ENCODE data around the gene SPIN1.

Gene SPIN1

DNA sequence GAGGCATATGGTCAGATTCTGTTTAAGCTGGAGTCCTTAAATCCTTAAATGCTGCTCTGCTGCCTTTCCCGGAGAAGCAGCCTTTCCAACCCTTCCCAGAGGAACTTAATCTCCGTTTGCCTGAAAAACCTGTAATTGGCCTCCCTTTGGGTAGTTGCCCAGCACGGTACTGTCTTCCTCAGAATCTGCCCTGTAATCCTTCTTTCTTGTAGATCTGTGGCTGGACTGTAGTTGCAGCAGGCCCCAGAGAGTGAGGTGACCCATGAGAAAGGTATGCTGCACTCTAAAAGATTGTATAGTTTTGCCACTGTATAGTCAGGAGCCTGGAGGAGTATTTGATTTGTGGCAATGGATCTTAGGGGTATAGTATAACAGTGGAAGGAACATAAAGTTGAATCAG is 11.7 kb downstream of the SPIN1 start:
- H3K27ac ChIP-seq = no peak overlapping the region
- TF ChIP-seq, protein P1, sequence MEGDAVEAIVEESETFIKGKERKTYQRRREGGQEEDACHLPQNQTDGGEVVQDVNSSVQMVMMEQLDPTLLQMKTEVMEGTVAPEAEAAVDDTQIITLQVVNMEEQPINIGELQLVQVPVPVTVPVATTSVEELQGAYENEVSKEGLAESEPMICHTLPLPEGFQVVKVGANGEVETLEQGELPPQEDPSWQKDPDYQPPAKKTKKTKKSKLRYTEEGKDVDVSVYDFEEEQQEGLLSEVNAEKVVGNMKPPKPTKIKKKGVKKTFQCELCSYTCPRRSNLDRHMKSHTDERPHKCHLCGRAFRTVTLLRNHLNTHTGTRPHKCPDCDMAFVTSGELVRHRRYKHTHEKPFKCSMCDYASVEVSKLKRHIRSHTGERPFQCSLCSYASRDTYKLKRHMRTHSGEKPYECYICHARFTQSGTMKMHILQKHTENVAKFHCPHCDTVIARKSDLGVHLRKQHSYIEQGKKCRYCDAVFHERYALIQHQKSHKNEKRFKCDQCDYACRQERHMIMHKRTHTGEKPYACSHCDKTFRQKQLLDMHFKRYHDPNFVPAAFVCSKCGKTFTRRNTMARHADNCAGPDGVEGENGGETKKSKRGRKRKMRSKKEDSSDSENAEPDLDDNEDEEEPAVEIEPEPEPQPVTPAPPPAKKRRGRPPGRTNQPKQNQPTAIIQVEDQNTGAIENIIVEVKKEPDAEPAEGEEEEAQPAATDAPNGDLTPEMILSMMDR (conservative IDR thresholded peaks at IDR 0.05) = no peak

DNA sequence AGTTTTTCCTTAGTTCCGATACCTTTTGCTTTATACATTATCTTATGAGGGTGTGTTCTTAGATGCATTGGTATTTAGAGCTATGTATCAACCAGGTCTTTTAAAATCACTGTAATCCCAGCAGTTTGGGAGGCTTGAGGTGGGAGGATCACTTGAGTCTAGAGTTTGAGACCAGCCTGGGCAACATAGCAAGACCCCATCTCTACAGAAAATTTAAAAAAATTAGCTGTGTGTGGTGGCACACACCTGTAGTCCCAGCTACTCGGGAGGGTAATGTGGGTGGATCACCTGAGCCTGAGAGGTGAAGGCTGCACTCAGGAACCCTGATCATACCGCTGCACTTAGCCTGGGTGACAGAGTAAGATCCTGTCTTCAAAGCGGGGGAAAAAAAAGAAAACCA is 15.1 kb downstream of the SPIN1 start:
- H3K27ac ChIP-seq = no peak overlapping the region
- TF ChIP-seq, protein P1 (conservative IDR thresholded peaks at IDR 0.05) = no peak

DNA sequence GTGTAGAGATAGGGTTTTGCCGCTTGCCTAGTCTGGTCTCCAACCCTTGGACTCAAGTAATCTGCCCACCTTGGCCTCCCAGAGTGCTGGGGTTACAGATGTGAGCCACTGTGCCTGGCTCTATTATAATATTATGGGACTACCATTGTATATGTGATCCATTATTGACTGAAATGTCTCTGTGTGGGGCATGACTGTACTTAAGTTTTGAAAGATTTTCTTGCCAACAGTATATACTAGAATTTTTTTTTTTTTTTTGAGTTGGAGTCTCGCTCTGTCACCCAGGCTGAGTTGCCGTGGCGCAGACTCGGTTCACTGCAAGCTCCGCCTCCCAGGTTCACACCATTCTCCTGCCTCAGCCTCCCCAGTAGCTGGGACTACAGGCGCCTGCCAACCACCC is 17.8 kb downstream of the SPIN1 start:
- H3K27ac ChIP-seq = no peak overlapping the region
- TF ChIP-seq, protein P1 (conservative IDR thresholded peaks at IDR 0.05) = no peak

DNA sequence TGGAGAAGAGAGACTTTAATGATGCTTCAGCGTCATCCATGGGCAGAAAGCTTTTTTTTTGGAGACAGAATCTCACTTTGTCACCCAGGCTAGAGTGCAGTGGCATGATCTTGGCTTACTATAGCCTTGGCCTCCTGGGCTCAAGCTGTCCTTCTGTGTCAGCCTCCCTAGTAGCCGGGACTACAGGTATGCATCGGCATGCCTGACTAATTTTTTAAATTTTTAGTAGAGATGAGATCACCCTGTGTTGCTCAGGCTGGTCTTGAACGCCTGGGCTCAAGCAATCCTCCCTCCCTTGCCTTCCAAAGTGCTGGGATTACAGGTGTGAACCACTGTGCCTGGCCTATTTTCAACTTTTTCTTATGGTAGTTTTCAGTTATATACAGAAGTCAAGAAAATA is 23.2 kb downstream of the SPIN1 start:
- H3K27ac ChIP-seq = no peak overlapping the region

DNA sequence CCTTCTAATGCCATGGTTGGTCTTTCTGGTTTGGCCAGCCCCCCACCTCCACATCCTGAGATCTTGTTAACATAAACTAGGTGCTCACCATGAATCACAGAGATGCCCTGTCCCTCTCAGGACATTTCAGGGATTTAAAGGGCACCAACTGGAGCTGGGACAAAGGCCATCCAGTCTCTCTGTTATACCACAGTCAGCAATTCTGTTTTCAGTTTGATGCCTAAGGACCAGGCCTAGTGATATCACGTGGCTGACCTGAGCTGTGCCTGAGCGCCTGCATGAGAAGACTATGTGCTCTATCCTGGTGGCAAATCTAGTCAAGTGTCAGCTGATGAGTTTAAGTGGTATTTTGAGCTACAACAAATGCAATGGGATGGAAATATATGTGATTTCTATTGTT is 26.1 kb downstream of the SPIN1 start:
- H3K27ac ChIP-seq = no peak overlapping the region

More for the DNA sequence above, 23.2 kb downstream of the SPIN1 start:
- TF ChIP-seq, protein P1 (conservative IDR thresholded peaks at IDR 0.05) = no peak

DNA sequence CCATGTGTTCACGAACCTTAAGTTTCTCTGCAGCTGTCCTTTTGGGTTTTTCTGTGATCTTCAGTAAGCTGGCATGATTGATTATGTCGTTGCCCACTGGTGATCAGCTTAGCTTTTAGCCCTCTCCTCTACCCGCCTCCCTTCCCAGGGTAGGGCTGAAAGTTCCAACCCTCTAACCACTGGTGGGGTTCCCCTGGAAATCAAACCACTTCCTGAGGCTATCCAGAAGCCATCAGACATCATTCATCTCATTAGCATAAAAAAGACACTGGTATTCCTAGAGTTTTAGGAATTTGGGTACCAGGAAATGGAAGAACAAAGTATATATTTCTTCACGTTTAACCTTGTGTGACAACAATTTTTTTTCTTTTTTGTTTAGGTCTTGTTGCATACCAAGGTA is 29.8 kb downstream of the SPIN1 start:
- H3K27ac ChIP-seq = no peak overlapping the region
- TF ChIP-seq, protein P1 (conservative IDR thresholded peaks at IDR 0.05) = no peak

More for the DNA sequence above, 26.1 kb downstream of the SPIN1 start:
- TF ChIP-seq, protein P1 (conservative IDR thresholded peaks at IDR 0.05) = no peak

DNA sequence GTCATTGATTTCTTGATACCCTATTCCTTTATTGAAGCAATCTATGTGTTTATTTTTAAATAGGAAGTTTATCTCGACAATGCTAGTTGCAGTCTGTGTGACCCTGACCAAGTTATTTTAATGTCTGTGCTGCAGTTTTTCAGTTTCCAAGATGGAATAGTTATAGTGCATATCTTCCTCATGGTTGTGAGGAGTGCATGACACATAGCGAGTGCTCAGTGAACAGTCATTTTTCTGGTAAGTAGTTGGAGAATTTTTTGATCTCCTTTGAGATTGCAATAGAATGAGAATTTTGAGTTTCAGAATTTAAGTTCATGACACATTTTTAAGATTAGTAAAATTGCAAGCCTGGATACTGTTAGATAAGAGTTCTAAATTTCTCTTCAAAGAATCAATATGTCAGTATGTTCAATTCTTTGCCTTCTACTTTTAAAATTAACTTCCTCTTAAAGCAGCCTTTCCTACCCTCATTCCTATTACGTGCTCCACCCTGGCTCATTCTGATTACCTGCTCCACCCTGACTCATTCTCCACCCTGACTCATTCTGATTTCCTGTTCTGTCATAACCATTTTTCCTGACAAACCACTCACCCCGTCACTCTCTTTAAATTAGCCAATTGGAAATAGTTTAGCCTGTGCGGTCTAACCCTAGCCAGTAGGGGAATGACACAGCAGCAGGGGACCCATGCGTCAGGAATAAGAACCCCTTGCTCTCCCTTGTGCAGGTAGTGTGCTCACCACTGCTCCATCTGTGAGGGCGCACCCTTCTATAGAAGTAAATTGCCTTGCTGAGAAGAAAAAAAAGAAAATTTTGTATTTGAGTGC is 30.7 kb downstream of the SPIN1 start:
- H3K27ac ChIP-seq = no peak overlapping the region
- TF ChIP-seq, protein P1 (conservative IDR thresholded peaks at IDR 0.05) = no peak

Measured in VCaP (cell line).